Amniotic epithelial cell (primary cell): ENCODE data around the gene FERMT1.
A peak's percentile ranks its signal among the peaks of the same experiment; 100 is the strongest.

Experiments used
- DNase-seq: peaks from one replicate; pipeline ENCODE4 v3.0.0-alpha.2; 2010; ENCODE audit warnings: low read depth

The FERMT1 gene

GRCh38 chr20:6070829-6071695, 51.8 kb downstream of the FERMT1 start:
- no peak for DNase-seq

GRCh38 chr20:6069669-6070068, 53.2 kb downstream of the FERMT1 start:
- DNase-seq: no peak

- DNase-seq: no peak
These were observed 55.0 kb downstream of the FERMT1 start for GRCh38 chr20:6067763-6068318.

- DNase-seq: no peak
These were observed 56.2 kb downstream of the FERMT1 start for GRCh38 chr20:6066582-6066981.

- peak; percentile 64 for DNase-seq
These were observed 61.3 kb downstream of the FERMT1 start for GRCh38 chr20:6061544-6061943.

- no peak for DNase-seq
These were observed 62.6 kb downstream of the FERMT1 start for GRCh38 chr20:6060213-6060612.

- DNase-seq: peak; percentile 98
These were observed 64.0 kb downstream of the FERMT1 start for GRCh38 chr20:6058684-6059295.

GRCh38 chr20:6057691-6058090, 65.1 kb downstream of the FERMT1 start:
- DNase-seq: no peak

GRCh38 chr20:6057139-6057538, 65.7 kb downstream of the FERMT1 start:
- no peak for DNase-seq

- no peak for DNase-seq
These were observed 66.8 kb downstream of the FERMT1 start for GRCh38 chr20:6055981-6056569.

GRCh38 chr20:6055161-6055783, 67.6 kb downstream of the FERMT1 start:
- peak; percentile 85 for DNase-seq

GRCh38 chr20:6054689-6055051, 68.2 kb downstream of the FERMT1 start:
- peak; percentile 74 for DNase-seq

- peak; percentile 72 for DNase-seq
These were observed 68.8 kb downstream of the FERMT1 start, which contains the start of gene LRRN4 for GRCh38 chr20:6053776-6054688. Gene LRRN4 (minus strand): TSS chr20:6054060. CDS start chr20:6052799, 1,261 bp downstream.

- no peak for DNase-seq
These were observed 69.6 kb downstream of the FERMT1 start for GRCh38 chr20:6053064-6053775.

- peak; percentile 85 for DNase-seq
These were observed 71.3 kb downstream of the FERMT1 start for GRCh38 chr20:6051505-6051904.

- no peak for DNase-seq
These were observed 74.4 kb downstream of the FERMT1 start for GRCh38 chr20:6048391-6048790.

GRCh38 chr20:6046432-6046831, 76.4 kb downstream of the FERMT1 start:
- DNase-seq: no peak

- DNase-seq: peak; percentile 66
These were observed 77.3 kb downstream of the FERMT1 start for GRCh38 chr20:6045566-6045965.

- no peak for DNase-seq
These were observed 78.7 kb downstream of the FERMT1 start for GRCh38 chr20:6044115-6044514.

- no peak for DNase-seq
These were observed 81.0 kb downstream of the FERMT1 start for GRCh38 chr20:6041808-6042265.
